GM19193 (cell line): ENCODE measurements around the gene CUX1.

ENCODE experiments used
- POLR2A ChIP-seq: IDR thresholded peaks from 4 replicates; pipeline ENCODE4 v1.6.1; 2011; ENCODE audit not compliant: insufficient read depth, insufficient read length; ENCODE audit errors: extremely low read depth

Gene CUX1

DNA sequence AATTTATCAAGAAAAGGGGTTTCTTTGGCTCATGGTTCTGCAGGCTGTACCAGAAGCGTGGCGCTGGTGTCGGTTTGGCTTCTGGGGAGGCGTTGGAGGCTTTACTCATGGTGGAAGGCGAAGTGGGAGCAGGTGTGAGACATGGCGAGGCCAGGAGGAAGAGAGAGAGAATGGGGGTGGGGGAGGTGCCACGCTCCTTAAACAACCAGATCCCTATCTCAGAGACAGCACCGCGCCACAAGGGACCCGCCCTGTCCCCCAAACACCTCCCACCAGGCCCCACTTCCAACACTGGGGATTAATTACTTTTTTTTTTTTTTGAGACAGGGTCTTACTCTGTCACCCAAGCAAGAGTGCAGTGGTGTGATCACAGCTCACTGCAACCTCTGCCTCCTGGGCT is 451.2 kb downstream of the CUX1 start:
- no peak for TF ChIP-seq POLR2A

DNA sequence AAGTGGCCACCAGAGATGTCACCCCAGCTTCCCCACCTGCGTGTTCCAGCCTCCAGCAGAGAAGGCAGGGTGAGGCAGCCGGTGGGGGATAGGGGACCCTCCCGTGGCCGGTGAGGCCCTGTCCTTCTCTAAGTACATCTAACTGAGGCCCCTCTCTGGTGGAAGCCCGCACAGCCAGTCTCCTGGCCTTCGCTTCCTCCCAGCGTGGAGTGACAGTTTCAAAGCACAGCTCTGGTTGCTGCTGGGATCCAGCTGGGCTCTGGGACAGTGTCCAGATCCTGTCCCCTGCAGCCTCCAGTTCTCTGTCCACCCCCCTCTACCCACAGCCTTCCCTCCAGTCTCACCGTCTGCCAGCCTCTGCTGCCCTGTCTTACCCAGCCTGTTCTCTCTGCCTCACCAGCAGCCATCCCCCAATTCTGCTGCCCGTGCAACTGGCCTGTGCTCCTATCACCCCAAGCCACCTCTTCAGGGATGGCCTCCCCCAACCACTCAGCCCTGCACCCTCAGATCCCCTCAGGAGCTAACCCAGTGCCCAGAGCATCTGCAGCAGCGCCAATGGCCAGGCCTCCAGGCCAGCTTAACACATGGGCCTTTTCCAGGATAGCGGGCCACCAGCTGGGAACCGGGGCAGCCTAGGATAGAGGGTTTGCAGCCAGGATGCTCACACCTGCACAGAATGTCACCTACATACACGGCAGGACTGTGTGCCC is 452.9 kb downstream of the CUX1 start:
- TF ChIP-seq POLR2A, result no peak

DNA sequence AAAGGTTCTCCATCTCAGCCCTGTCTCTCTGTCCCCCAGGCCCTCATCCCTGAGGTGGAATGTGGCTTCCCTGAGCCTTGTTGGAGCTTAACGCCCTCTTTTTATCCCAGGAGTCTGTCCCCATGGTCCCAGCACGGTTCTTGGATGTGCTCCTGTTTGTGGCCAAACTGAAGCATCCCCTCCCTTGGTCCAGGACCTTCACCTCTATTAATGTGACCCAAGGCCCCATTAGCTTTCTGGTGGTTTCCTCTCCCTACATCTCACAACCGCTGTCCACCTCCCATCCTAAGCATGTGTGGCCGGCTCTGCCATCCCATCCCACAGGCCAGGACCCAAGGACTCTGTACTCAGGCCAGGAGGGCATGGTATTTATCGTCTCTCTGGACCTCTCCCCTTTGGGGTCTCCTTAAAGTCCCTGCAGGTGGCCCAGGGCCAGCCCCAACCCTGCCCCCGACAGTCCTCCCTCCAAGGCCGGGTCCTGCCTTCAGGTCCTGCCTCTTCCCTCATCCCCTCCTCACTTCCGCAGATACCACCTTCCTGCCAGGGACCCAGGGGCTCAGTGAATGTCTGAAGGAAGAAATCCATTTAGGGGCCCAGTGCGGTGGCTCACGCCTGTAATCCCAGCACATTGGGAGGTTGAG is 453.9 kb downstream of the CUX1 start:
- no peak for TF ChIP-seq POLR2A

DNA sequence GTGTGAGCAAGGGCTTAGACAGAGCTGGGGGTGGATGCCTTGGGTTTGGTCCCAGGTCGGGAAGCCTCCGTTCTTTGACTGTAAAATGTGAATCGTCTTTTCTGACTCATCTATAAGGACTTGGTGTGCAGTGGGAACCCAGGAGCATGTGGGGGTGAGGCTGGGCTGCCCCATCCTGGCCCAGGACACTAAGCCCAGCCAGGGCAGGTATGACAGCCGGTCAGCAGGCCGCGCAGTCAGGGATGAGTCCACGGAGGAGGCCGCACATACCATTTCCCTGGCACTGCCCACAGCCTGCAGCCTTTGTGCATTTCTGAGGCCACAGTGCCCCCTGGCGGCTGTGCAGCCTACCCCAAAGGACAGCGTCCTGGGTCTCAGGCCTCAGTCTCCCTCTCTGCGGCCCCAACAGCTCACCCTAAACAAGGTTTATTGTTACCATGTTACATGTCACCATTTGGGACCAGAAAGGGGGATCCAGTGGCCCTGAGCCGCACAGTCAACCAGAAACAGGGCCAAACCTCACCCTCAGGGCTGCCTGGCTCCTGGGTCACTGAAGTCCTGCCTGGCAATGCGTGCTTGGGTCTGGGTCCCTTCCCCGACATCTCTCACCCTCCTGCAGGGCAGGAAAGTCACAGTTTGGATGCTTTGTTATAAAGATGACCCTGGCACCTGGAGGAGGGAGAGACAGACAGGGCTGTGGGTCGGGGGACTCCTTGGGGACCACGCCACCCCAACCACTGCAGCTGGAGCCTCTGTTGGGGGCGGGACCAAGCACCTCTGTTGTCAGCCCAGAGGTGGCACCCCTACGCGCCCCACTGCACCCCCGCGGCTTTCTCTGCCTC is 454.9 kb downstream of the CUX1 start:
- TF ChIP-seq POLR2A, result no peak

DNA sequence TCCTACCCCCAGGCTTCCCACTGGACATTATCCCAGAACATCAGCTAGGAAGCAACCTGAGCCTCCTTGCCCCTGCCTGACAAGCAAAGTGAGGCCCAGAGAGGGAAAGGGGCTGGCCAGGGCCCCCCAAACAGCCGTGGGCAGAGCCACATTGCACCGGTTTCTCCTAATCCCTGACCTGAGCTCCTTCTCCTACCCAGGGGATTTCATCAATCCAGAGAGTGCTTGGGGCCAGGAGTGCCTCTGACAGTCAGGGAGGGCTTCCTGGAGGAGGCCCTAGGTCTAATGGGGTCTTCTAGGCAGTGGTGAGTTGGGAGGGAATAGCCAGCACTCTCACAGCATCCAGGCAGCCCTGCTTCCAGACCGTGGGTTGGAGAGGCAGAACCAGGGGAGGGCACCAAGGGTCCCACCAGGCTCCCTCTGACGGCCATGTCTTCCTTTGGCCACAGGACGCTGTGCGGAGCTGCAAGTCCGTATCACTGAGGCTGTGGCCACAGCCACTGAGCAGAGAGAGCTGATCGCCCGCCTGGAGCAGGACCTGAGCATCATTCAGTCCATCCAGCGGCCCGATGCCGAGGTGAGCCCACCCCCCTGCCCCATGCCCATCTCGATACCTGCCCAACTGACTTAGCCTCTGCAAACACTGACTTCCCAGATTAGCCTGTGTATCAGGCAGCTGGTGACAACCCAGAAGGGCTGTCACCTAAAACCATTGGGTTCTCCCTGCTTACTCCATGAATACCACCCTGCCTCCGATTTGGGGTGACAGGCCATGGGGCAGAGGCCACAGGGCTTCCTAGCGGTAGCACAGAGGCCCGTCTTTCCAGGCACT is 455.7 kb downstream of the CUX1 start:
- TF ChIP-seq POLR2A, result no peak

DNA sequence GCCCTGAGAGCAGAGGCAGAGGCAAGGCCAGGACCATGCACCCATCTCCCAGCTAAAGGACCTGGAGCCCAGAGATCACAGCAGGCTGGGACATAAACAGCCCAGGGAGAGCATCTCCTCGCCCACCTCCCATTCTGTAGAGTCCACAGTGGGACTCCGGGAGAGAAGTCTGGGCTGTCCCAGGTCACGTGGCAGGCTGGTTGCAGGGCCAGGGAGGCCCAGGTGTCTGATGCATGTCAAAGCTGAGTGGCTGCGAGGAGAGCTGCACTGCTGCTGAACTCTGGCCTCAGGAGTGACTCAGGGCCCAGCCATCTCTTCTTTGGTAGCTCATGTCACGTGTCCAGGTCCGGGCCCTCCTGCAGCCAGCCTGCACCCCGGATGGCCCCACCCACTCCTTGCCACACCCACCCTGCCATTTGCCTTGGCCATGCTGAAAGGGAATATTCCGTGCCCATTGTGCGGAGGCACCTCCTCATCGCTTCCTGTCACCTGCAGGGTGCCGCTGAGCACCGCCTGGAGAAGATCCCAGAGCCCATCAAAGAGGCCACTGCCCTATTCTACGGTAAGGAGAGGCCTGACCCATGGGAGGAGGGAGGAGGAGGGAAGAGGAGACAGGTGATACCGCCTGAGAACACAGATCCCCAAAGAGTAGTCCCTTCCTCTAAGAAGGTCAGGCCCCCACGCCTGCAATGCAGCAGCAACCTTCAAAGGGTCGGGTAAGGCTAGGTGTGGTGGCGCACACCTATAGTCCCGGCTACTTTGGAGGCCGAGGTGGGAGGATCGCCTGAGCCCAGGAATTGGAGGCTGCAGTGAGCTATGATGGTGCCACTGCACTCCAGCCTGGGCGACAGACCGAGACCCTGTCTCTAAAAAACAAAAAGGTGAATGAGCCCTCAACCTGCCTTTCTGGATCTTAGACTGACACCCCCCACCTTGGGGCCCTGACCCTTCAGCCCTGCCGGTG is 456.6 kb downstream of the CUX1 start:
- TF ChIP-seq POLR2A, result no peak

DNA sequence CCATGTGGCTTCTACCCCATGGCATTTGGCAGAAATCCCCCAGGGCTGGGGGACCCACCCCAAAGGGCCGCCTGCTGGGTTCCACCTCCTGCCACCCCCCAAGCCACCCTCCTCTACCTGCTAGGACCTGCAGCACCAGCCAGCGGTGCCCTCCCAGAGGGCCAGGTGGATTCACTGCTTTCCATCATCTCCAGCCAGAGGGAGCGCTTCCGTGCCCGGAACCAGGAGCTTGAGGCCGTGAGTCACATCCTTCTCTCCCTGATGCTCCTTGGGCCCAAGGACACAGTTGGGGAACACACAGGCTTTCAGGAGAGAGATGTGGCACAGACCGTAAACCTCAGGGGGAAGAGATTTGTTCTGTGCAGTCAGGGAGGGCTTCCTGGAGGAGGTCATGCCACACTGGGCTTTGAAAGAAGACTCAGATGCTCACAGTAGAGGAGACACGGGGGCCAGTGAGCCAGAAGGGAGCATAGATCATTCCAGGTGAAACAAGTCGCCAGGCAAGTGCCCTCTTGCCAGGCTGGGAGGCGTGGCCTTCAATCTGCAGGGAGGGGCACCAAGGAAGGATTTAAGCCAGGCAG is 457.8 kb downstream of the CUX1 start:
- TF ChIP-seq POLR2A, result no peak

DNA sequence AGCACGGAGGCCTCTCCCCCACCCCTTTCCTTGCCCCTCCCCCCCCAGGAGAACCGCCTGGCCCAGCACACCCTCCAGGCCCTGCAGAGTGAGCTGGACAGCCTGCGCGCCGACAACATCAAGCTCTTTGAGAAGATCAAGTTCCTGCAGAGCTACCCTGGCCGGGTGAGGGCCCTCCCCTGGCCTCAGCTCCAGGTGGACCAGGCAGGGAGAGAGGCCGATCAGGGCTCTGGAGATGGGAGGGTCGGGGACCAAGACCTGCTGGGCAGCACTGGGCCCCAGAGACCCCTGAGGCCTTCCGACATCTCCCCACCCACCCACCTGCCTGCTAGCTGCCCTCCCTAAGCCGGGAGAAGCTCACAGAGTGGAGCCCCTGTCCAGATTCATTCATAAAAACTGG is 460.5 kb downstream of the CUX1 start:
- no peak for TF ChIP-seq POLR2A

DNA sequence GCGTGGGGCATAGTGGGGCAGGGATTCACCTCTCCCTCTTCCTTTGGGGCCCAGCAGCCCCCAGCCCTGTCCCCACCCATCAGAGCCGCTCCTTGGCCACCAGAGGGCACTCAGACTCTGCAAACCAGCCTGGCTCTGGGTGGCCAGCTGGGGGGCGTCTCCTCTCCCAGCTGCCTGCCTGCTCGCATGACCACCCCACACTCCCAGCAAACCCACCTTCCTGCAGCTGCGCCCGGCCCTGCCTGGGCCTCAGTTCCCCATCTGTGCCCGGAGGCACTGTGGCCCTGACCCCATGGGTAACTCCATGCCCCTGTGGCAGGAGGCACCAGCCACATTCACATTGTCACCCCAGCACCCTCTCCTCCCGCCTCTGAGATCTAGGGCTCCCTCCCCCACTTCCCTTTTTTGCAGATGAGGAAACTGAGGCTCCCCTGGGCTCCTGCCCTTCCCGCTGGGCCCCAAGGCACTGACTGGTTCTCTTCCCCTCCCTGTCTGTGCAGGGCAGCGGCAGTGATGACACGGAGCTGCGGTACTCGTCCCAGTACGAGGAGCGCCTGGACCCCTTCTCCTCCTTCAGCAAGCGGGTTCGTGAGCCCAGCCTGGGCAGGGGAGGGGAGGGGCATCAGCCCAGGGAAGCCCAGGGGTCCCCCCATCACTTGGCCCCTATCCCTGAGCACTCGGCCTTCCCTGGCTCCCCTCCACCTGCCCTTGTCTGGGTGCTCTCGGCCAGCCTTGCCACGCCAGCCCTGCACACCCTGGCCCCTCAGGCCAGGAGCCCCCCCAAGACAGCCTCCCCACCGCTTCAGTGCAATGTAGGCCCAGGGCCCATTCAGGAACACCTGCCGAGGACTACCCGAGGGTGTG is 462.3 kb downstream of the CUX1 start:
- no peak for TF ChIP-seq POLR2A

DNA sequence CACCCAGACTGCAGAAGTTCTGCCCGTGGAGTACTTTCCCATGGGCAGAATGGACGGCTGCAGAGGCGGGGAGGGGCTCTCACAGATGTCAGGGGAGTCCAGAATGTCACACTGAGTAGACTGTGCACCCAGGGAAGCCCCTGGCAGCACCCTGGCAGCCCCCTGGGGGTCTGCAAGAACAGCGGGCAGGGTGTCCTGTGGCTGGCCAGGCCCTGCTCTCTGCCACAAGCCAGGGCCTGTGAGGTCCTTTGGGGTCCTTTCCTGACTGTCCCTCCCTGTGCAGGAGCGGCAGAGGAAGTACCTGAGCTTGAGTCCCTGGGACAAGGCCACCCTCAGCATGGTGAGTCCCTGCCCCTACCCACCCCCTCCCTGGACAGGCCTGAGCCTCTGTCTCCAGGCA is 463.1 kb downstream of the CUX1 start:
- no peak for TF ChIP-seq POLR2A

DNA sequence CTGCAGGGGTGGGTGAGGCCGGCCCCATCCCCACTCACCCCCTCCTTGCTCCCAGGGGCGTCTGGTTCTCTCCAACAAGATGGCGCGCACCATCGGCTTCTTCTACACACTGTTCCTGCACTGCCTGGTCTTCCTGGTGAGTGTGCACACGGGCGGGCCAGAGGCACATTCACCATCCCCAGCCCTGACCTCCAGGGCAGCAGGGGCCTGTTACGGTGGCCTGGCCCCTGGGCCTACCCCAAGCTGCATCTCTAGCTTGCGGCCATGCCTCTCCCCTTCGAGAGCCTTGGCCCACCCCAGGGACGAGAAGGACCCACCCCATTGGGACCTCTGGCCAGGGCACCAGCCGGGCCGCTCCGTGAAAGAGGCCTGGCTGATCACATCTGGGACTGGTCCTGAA is 464.4 kb downstream of the CUX1 start:
- TF ChIP-seq POLR2A, result no peak
